Measurements from ENCODE around the gene PPP1R27.

The PPP1R27 gene

DNA sequence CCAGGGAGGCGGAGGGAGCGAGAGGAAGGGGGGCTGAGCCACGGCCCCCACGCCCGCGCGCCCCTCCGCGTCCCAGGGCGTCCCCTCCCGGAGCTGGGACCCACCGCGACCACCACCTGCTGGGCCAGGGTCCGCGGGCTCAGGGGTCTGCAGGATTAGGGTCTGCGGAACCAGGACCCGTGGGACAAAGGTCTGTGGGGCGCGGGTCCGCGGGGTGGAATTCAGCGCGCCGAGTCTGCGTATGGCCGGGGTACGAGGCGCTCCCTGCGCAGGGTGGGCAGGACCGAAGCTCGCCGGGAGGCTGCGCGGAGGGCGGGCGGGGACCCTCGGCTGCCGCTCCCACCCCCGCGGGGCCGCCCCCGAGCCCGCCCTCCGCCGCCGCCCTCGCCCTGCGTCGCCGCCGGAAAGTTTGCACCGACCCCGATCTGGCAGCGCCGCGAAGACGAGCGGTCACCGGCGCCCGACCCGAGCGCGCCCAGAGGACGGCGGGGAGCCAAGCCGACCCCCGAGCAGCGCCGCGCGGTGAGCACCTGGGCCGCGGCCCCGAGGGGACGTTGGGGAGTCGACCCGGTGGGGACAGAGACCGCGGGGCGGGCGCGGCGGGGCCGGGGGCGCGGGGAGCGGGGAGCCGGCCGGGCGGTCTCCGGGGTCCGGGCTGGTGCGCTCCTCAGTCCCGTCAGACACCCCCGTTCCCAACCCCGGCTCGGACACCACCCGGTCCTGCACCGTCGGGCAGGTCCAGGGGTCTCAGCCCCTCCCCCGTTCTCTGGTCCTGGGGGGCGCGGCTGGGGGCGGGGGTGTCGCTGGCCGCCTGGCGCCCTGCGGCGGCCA, 30.9 kb downstream of the PPP1R27 start, which contains the start of gene GCGR:
GCGR (plus strand) TSS at position 423 of the 831 bp plus-strand sequence. CDS start 4,869 bp downstream, outside the sequence.
- no peak for FAIRE-seq

DNA sequence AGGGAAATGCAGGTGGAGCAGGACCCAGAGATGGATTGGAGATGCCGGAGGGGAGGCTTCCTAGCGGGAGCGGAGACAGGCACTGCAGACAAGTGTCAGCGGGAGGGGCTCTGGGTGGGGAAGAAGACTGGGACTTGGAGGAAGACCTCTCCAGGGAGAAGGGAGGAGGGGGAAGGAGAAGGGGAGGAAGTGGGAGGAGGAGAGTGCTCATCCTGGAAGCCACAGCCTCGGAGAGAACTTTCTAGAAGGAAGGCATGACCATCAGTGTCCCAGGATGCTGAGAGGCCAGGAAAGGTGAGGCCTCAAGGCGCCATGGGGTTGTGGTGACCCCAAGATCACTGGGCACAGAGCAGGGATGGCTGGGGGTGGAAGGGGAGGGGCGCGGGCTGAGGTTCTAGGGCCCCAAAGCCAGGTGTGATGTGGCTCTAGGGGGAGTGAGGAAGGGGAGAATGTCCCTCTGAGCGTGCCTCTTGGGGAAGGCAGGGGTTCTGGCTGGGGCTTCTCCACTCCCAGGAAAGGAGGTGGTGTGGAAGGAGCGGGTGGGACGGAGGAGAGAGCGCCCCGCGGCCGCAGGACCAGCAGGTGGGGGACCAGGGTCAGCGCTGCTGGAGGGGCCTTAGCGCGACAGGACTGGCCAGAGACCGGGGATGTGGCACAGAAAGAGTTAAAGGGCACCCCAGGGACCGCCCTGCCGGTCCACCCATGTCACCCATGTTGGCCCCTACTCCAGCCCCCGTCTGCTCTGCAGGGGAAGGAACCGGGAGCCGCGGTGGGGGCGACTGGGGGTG, 31.8 kb downstream of the PPP1R27 start:
- FAIRE-seq, result no peak

DNA sequence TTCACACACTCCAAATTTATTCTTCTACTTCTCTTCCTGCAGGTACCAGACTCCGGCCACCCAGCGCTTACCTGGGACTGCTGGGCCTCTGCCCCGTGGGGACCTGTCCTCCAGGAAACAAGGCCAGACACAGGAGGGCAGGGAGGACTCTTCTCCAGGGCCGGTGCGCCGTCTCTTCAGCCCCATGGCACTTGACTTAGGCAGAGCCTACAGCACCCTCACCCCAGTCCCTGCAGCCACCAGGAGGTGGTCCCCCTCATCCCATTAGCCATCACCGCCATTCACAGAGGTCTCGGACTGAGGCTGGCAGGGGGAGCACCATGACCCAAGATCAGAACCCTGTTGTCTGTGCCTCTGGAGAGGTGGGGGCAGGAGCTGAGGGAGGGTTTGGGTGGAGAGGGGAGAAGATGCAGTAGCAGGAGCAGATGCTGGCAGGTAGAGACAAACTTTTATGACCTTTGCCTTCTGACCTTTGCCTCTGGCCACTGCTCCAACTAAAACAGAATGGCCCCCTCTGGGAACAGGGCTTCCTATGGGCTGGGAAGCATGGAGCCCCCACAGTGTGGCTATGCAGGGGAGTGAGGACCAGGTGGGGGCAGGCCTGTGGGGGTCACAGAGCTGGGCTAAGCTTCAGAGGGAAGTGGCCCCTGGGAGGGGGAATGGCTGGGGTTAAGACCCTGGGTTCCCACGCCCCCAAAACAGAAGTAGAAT, 32.6 kb downstream of the PPP1R27 start:
- no peak for FAIRE-seq

DNA sequence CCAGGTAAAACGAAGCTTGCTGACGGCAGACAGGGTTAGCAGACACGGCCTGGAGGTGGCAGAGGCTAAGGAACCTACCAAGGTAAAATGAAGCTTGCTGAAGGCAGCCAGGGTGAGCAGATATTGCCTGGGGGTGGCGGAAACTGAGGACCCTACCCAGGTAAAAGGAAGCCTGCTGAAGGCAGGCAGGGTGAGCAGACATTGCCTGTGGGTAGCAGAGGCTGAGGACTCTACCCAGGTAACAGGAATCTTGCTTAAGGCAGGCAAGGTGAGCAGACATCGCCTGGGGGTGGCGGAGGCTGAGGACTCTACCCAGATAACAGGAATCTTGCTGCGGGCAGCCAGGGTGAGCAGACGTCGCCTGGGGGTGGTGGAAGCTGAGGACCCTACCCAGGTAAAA, 33.5 kb downstream of the PPP1R27 start:
- FAIRE-seq, result no peak

DNA sequence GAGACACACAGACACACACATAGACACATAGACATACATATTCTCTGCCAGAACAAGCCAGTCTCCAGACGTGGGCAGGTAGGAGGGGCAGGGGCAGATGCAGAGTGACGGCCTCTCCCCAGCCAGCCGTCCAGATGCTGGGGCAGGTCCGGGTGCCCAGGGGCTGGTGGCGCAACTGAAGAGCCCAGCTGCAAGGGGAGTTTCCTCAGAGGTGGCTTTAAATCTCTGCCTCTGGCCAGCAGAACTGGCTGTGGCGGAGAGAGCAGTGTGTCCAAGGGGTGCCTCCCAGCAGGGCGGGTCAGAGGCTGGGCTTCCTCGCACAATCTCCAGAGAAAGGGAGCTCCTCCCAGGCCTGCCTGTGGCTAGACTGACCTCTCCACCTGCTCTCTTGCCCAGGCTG, 40.3 kb downstream of the PPP1R27 start:
- FAIRE-seq, result no peak

DNA sequence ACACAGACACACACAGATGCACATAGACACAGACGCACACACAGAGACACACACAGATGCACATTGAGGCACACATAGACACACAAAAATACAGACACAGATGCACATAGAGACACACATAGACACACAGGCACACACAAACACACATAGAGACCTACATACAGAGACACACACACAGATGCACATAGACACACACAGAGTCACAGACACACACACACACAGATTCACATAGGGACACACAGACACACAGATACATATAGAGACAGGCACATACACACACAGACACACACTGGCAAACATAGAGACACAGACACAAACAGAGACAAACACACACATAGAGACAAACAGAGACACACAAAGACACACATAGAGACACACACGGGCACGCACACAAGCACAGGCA, 40.8 kb downstream of the PPP1R27 start:
- FAIRE-seq, result no peak

DNA sequence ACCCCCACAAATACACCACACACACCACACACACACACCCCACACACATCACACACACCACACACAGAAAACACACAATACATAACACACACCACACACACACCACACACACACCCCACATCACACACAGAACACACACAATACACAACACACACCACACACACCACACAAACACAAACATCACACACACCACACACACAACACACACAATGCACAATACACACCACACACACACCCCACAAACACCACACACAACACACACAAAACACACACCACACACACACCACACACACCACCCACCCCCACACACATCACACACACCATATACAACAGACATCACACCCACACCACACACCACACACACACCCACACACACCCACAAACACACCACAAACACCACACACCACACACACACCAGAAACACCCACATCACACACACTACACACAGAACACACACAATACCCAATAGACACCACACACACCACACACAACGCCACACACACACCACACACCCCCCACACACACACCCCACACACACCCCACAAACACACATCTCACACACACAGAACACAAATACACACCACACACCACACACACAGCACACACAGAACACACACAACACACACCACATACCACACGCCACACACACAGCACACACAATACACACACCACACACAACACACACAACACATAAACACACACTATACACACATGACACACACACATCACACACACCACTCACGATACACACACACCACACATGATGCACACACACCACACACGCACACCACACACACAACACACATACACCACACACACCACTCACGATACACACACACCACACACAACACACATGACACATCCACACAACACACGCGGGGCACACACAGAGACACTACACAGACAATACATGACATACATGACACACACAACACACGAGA, 41.9 kb downstream of the PPP1R27 start:
- no peak for FAIRE-seq
